GM12874 (cell line): ENCODE measurements around the gene LCN10.

Experiments used
- CTCF ChIP-seq: IDR thresholded peaks from 2 replicates; pipeline ENCODE4 v1.5.1; 2011; ENCODE audit warnings: low read depth, mild to moderate bottlenecking, control low read depth, low read length, moderate library complexity; ENCODE audit not compliant: insufficient read depth

The LCN10 gene

GRCh38 chr9:136712690-136713544 is 29.8 kb downstream of the LCN10 start:
- no peak for TF ChIP-seq CTCF

- TF ChIP-seq CTCF = no peak
These were observed 30.7 kb downstream of the LCN10 start, which contains the start of gene DIPK1B for GRCh38 chr9:136711751-136712689. Gene DIPK1B, plus strand, starts transcription at chr9:136712572. Its CDS starts 94 bp downstream, at chr9:136712666.

GRCh38 chr9:136710543-136710942 is 32.2 kb downstream of the LCN10 start:
- TF ChIP-seq CTCF = no peak

- no peak for TF ChIP-seq CTCF
These were observed 33.2 kb downstream of the LCN10 start for GRCh38 chr9:136709454-136710109.

- TF ChIP-seq CTCF = no peak
These were observed 34.8 kb downstream of the LCN10 start for GRCh38 chr9:136707849-136708517.

- no peak for TF ChIP-seq CTCF
These were observed 35.7 kb downstream of the LCN10 start for GRCh38 chr9:136707011-136707410.
